Suprapubic skin (tissue), 3 donors: ENCODE data around the gene ZER1.

Source experiments
- EP300 ChIP-seq: sonication (generic); formaldehyde crosslinking; IDR thresholded peaks from one replicate; pipeline ENCODE4 v1.6.1; 2017; ENCODE audit warnings: antibody characterized with exemption
- POLR2A ChIP-seq, 2 donors: fragments of 450-650 bp; IDR thresholded peaks; one replicate each; pipeline ENCODE4 v1.6.1; 2017; ENCODE audit warnings: antibody characterized with exemption in 2 of 2, mild to moderate bottlenecking in 2 of 2, moderate library complexity in 2 of 2
- TF ChIP-seq, protein P1 (sequence below), 2 donors: fragments of 200-600 bp in 1 of 2; fragments of 450-650 bp in 1 of 2; sonication (generic) in 1 of 2; IDR thresholded peaks; one replicate each; pipeline ENCODE4 v1.5.1; 2016 to 2019; ENCODE audit warnings: antibody characterized with exemption in 2 of 2, mild to moderate bottlenecking in 1 of 2, moderate library complexity in 1 of 2

DNA sequence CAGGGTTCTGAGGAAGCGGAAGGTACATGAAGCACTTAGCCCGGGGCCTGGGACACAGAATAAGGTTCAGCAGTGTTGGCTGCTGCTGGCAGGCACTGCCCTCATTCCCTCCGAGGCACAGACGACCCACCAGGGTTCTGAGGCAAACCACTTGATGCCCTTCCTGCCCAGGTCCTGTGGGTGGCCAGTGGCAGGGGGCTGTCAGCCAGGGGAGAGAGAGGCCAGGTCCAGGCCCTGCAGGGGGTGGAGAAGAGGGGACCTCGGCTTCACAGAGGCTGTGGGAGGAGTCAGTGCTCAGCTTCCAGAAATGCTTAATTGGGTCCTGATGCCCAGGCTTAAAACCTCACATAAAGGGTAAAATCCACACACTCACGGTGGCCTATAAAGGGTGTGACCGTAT, 43.4 kb downstream of the ZER1 start:
- TF ChIP-seq POLR2A (IDR thresholded peaks at IDR 0.05) (no peak), EP300 (no peak)
- TF ChIP-seq, protein P1, sequence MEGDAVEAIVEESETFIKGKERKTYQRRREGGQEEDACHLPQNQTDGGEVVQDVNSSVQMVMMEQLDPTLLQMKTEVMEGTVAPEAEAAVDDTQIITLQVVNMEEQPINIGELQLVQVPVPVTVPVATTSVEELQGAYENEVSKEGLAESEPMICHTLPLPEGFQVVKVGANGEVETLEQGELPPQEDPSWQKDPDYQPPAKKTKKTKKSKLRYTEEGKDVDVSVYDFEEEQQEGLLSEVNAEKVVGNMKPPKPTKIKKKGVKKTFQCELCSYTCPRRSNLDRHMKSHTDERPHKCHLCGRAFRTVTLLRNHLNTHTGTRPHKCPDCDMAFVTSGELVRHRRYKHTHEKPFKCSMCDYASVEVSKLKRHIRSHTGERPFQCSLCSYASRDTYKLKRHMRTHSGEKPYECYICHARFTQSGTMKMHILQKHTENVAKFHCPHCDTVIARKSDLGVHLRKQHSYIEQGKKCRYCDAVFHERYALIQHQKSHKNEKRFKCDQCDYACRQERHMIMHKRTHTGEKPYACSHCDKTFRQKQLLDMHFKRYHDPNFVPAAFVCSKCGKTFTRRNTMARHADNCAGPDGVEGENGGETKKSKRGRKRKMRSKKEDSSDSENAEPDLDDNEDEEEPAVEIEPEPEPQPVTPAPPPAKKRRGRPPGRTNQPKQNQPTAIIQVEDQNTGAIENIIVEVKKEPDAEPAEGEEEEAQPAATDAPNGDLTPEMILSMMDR (IDR thresholded peaks at IDR 0.05): no peak
